ENCODE measurements around the gene MYLK. TPM values are rescaled to one million over a fixed set of nuclear protein-coding genes. Genes with fewer than 3 reads are reported as not detected.

Gene MYLK
- total RNA-seq, 1 donor from 2014 or later: 9.5 TPM

GRCh38 chr3:123562547-123562946, 321.6 kb downstream of the MYLK start:
- ATAC-seq: no peak
- intact Hi-C loops (cut with micrococcal nuclease): no loop called here
- no peak for DNase-seq

- DNase-seq (no peak), ATAC-seq (no peak)
- intact Hi-C loops (cut with micrococcal nuclease): no loop called here
Observed at GRCh38 chr3:123561188-123561587, 322.9 kb downstream of the MYLK start.

Other genes starting within 250 kb of the MYLK start
- gene CCDC14, start 76.9 kb upstream of the MYLK start, total RNA-seq: 10.7 TPM
- gene ROPN1, start 107.8 kb upstream of the MYLK start, total RNA-seq: not detected
- gene KALRN, start 149.0 kb upstream of the MYLK start, total RNA-seq: 71.2 TPM

Data from left ventricle myocardium superior (tissue), 1 donor.